ENCODE measurements around the gene WBP4. TPM values are rescaled to one million over a fixed set of nuclear protein-coding genes. Genes with fewer than 3 reads are reported as not detected.
"Not testable (repeated sequence)": the region's sequence is repeated elsewhere in the genome, so short reads cannot be mapped to it uniquely, and the experiment has no call there.

Gene WBP4
- total RNA-seq, 1 experiment from 2014 or later = 14.5 TPM

- H3K36me3 ChIP-seq (ENCODE audit: control insufficient read depth in 1 of 2, insufficient read depth in 2 of 2, low read length in 2 of 2); POLR2A ChIA-PET; H3K9me3 ChIP-seq (ENCODE audit: control insufficient read depth in 1 of 2, insufficient read depth in 1 of 2, low read depth in 1 of 2, low read length in 2 of 2); DNase-seq (ENCODE audit: low read depth, low spot score); H4K20me1 ChIP-seq (ENCODE audit: insufficient read depth); H2AFZ ChIP-seq (ENCODE audit: low read depth, low read length, poor library complexity, severe bottlenecking); H3K9me2 ChIP-seq (ENCODE audit: insufficient read depth); H3K27me3 ChIP-seq (ENCODE audit: insufficient read depth, low read length); RAD21 ChIA-PET (ENCODE audit: low non-redundant PET in 1 of 2, low total read pairs in 2 of 2, uncharacterized antibody in 2 of 2, unreplicated experiment in 2 of 2); CTCF ChIA-PET: not testable (repeated sequence)
- Histone ChIP-seq H3K27ac (ENCODE audit: low read depth, low read length) (peak overlapping the region; percentile 65), H3K4me2 (ENCODE audit: low read length) (peak overlapping the region; percentile 77), H3K4me1 (ENCODE audit: control insufficient read depth in 1 of 2, insufficient read depth in 2 of 2, low read length in 2 of 2) (peaks cover 2 to 17% of the 10 kb centered on the region in 2 experiments; a peak in 2 of 4 replicates), H3K79me2 (ENCODE audit: insufficient read depth, low read length) (peaks cover 47% of the 10 kb centered on the region), H3K4me3 (replicated peaks in 1 of 2; ENCODE audit: low read depth in 1 of 2, low read length in 2 of 2) (peak overlapping the region; percentile 74 to 75), H3K9ac (ENCODE audit: low read length) (peak overlapping the region; percentile 81)
- ATAC-seq = peak; percentile 24; the same call in 1 of the 2 replicates
- intact Hi-C loops (cut with micrococcal nuclease) = loop anchor here (1.0 to 2.0 kb wide), 2 partner anchors 62 to 71 kb away; partner anchors contain the start of genes KBTBD7 and WBP4
- BruUV-seq (replicated peaks) = TSS peak; percentile 63
Observed at GRCh38 chr13:41131660-41132511, 70.6 kb downstream of the WBP4 start.

DNA sequence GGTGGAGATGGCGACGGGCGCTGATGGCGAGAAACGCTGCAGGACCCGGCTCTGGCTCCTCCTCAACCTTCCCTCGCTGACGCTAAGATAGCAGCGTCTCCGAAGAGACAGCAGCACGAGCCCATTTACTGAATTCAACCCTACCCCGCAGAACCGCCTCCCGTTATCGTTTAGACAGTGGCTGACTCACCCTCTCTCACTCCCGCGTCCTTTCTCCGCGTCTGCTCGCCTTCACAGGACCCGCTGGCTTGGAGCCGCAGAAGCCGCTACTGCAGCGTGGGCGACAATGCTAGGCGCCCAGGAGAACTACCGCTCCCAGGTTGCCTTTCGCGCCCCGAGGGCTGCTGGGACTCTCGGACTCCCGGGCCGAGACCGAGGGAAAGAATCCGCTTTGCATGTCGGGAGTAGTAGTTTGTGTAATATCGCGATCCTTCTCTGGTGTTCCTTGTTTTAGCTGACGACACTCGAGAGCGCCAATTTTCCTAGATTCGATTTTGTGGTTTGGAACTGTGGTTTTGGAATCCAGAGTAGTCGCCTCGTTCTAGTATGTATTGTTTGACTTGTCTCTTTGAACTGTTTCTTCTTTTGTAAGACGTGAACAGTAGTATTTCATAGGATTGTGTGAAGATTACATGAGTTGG is 71.3 kb downstream of the WBP4 start, which contains the start of gene KBTBD6:
TSS of gene KBTBD6 (minus strand) at position 291 of the 641 bp plus-strand sequence. CDS start 291 bp downstream, outside the sequence.
- no peaks in the 10 kb centered on the region for H3K9me2 ChIP-seq (ENCODE audit: insufficient read depth)
- no peaks in the 10 kb centered on the region for H3K9me3 ChIP-seq (ENCODE audit: control insufficient read depth in 1 of 2, insufficient read depth in 1 of 2, low read depth in 1 of 2, low read length in 2 of 2)
- peaks cover 47% of the 10 kb centered on the region for H3K79me2 ChIP-seq (ENCODE audit: insufficient read depth, low read length)
- peak; percentile 96 for DNase-seq (ENCODE audit: low read depth, low spot score)
- POLR2A ChIA-PET = no interaction called here
- H3K4me1 ChIP-seq (ENCODE audit: control insufficient read depth in 1 of 2, insufficient read depth in 2 of 2, low read length in 2 of 2) = peaks cover 2 to 25% of the 10 kb centered on the region in 2 experiments; a peak in 3 of 4 replicates
- CTCF ChIA-PET = no interaction called here
- intact Hi-C loops (cut with micrococcal nuclease) = loop anchor here (1.0 to 2.0 kb wide), 2 partner anchors 62 to 72 kb away; partner anchors contain the start of genes KBTBD7 and WBP4
- H4K20me1 ChIP-seq (ENCODE audit: insufficient read depth) = no peaks in the 10 kb centered on the region
- peak; percentile 99 for ATAC-seq
- H3K4me3 ChIP-seq (replicated peaks in 1 of 2; ENCODE audit: low read depth in 1 of 2, low read length in 2 of 2) = peak within 1 kb of the TSS; percentile 74 to 75
- peak within 1 kb of the TSS; percentile 65 for H3K27ac ChIP-seq (ENCODE audit: low read depth, low read length)
- no TSS peak for BruUV-seq (replicated peaks)
- RAD21 ChIA-PET (ENCODE audit: low non-redundant PET in 1 of 2, low total read pairs in 2 of 2, uncharacterized antibody in 2 of 2, unreplicated experiment in 2 of 2) = no interaction called here
- H3K27me3 ChIP-seq (ENCODE audit: insufficient read depth, low read length) = no peaks in the 10 kb centered on the region
- H3K9ac ChIP-seq (ENCODE audit: low read length) = peak within 1 kb of the TSS; percentile 81
- peak within 1 kb of the TSS; percentile 77 for H3K4me2 ChIP-seq (ENCODE audit: low read length)
- H3K36me3 ChIP-seq (ENCODE audit: control insufficient read depth in 1 of 2, insufficient read depth in 2 of 2, low read length in 2 of 2) = peaks cover 2 to 9% of the 10 kb centered on the region in 2 experiments; a peak in 1 of 4 replicates
- peak within 1 kb of the TSS; percentile 58 for H2AFZ ChIP-seq (ENCODE audit: low read depth, low read length, poor library complexity, severe bottlenecking)
- TF ChIP-seq EGR1 (IDR thresholded peaks at IDR 0.05; ENCODE audit: low read depth) (peak; percentile 98), SIN3A (IDR thresholded peaks at IDR 0.05; ENCODE audit: low read depth) (peak; percentile 78; the same call in 1 of the 2 replicates), ELF1 (IDR thresholded peaks at IDR 0.05; ENCODE audit: borderline replicate concordance, low read depth) (peak; percentile 79), YY1 (IDR thresholded peaks at IDR 0.05; ENCODE audit: extremely low read depth, insufficient replicate concordance, low read depth, low read length) (peak; percentile 68), SRF (IDR thresholded peaks at IDR 0.05; ENCODE audit: low read depth) (peak; percentile 82), CBX3 (IDR thresholded peaks at IDR 0.05; ENCODE audit: low read depth) (peak; percentile 91), JUND (IDR thresholded peaks at IDR 0.05) (peak; percentile 47; the same call in 1 of the 2 replicates), FOSL1 (IDR thresholded peaks at IDR 0.05; ENCODE audit: low read depth) (no peak), ATF3 (IDR thresholded peaks at IDR 0.05) (no peak), POLR2AphosphoS5 (IDR thresholded peaks at IDR 0.05; ENCODE audit: low read depth, low read length) (peak; percentile 80), CEBPB (IDR thresholded peaks at IDR 0.05; ENCODE audit: low read depth) (no peak; the same call in 1 of the 2 replicates), ZFX (IDR thresholded peaks at IDR 0.05) (no peak; the same call in 1 of the 2 replicates), POLR2A (IDR thresholded peaks at IDR 0.05; ENCODE audit: borderline replicate concordance, extremely low read depth, insufficient read depth, insufficient read length) (peak; percentile 73), TCF7L2 (IDR thresholded peaks at IDR 0.05; ENCODE audit: borderline replicate concordance, extremely low read depth, insufficient read depth, insufficient read length) (peak; percentile 63)
- TF ChIP-seq, protein P1, sequence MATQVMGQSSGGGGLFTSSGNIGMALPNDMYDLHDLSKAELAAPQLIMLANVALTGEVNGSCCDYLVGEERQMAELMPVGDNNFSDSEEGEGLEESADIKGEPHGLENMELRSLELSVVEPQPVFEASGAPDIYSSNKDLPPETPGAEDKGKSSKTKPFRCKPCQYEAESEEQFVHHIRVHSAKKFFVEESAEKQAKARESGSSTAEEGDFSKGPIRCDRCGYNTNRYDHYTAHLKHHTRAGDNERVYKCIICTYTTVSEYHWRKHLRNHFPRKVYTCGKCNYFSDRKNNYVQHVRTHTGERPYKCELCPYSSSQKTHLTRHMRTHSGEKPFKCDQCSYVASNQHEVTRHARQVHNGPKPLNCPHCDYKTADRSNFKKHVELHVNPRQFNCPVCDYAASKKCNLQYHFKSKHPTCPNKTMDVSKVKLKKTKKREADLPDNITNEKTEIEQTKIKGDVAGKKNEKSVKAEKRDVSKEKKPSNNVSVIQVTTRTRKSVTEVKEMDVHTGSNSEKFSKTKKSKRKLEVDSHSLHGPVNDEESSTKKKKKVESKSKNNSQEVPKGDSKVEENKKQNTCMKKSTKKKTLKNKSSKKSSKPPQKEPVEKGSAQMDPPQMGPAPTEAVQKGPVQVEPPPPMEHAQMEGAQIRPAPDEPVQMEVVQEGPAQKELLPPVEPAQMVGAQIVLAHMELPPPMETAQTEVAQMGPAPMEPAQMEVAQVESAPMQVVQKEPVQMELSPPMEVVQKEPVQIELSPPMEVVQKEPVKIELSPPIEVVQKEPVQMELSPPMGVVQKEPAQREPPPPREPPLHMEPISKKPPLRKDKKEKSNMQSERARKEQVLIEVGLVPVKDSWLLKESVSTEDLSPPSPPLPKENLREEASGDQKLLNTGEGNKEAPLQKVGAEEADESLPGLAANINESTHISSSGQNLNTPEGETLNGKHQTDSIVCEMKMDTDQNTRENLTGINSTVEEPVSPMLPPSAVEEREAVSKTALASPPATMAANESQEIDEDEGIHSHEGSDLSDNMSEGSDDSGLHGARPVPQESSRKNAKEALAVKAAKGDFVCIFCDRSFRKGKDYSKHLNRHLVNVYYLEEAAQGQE (IDR thresholded peaks at IDR 0.05; ENCODE audit: low read depth) = no peak

All from HCT116 (cell line).